Hematopoietic multipotent progenitor cell treated with erythropoietin and hydrocortisone succinate and interleukin-3 and kit ligand, for 17 days (in vitro differentiated cells): ENCODE measurements around the gene SKIC2.
"Not testable (repeated sequence)": the region's sequence is repeated elsewhere in the genome, so short reads cannot be mapped to it uniquely, and the experiment has no call there.

ENCODE experiments used
- DNase-seq: peaks from one replicate; pipeline ENCODE4 v3.0.0-alpha.2; 2015; ENCODE audit warnings: low spot score

SKIC2 gene

DNA sequence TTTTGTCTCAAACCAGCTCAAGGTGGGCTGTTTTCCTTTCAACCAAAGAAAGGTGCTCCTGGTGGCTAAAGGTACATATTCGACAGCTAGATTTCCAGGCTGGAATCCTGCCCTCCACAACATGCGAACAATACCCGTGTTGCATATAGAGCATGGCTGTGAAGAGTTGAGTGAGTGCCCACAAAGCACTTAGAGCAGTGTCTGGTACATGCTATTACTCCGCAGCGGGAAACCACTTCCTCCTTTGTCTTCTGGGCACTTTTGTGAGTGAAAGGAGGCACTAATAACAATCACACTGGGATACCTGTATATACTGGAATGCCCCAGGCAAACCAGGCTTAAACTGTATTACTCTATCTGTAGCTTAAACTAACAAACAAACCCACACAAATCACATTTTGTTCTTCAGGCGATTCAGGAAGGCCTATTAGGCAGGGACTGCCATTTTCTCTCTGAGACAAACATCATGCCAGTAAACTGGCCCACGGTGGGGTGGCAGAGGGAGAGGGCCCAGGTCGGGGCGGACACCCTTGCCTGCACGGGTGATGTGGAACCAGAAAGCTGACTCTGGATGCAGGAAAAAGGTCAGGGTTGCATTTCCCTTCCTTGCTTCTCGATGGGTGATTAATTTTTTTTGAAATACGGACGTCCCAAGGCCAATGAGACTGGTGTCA, 46.0 kb downstream of the SKIC2 start:
- DNase-seq: not testable (repeated sequence)

DNA sequence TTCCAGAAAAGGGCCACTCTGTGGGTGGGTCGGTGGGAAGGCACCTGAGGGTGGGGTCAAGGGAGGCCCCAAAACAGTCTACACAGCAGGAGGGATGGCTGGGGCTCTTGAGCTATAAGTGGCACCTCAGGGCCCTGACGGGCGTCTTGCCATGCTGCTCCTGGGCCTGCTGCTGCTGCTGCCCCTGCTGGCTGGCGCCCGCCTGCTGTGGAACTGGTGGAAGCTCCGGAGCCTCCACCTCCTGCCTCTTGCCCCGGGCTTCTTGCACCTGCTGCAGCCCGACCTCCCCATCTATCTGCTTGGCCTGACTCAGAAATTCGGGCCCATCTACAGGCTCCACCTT, 46.5 kb downstream of the SKIC2 start:
- DNase-seq: not testable (repeated sequence)

- DNase-seq: not testable (repeated sequence)
These were observed 47.1 kb downstream of the SKIC2 start for GRCh38 chr6:32005991-32006529.

DNA sequence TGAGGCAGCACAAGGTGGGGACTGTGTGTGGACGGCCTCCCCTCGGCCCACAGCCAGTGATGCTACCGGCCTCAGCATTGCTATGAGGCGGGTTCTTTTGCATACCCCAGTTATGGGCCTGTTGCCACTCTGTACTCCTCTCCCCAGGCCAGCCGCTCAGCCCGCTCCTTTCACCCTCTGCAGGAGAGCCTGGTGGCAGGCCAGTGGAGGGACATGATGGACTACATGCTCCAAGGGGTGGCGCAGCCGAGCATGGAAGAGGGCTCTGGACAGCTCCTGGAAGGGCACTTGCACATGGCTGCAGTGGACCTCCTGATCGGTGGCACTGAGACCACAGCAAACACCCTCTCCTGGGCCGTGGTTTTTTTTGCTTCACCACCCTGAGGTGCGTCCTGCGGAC, 48.1 kb downstream of the SKIC2 start:
- DNase-seq: not testable (repeated sequence)

DNA sequence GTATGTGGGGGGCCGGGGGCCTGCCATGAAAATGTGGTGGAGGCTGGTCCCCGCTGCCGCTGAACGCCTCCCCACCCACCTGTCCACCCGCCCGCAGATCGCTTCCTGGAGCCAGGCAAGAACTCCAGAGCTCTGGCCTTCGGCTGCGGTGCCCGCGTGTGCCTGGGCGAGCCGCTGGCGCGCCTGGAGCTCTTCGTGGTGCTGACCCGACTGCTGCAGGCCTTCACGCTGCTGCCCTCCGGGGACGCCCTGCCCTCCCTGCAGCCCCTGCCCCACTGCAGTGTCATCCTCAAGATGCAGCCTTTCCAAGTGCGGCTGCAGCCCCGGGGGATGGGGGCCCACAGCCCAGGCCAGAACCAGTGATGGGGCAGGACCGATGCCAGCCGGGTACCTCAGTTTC, 49.1 kb downstream of the SKIC2 start:
- DNase-seq: not testable (repeated sequence)

DNA sequence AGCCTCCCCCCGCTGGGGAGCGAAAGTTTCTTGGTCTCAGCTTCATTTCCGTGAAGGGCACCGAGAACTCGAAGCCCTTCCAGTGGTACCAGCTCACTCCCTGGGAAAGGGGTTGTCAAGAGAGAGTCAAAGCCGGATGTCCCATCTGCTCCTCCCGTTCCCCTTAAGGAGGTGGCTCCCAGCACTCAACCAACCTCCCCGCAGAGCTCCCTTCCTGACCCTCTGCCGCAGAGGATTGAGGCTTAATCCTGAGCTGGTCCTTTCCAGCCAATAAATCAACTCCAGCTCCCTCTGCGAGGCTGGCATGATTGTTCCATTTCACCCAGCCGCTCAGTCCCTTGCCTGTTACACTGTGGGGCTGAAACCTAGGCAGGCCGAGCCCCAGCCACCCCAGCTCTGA, 49.6 kb downstream of the SKIC2 start:
- DNase-seq: not testable (repeated sequence)

DNA sequence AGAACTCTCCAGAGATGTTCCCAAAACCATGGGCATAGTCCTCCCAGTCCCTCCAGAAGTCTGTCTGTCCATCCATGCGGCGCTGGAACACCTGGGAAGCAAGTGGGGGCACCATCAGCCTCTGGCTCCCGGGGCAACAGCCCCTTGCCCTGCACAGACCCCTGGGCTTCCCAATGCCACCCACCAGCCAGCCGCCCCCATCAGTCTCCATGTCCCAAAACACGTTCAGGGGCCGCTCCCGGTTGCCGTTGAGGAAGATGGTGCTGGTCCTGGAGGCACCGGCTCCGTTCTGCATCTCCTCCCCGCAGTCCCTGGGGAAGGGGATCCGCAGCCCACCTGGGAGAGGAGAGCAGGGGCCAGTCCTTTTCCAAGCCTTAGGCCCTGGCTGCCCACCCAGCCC, 50.6 kb downstream of the SKIC2 start:
- not testable (repeated sequence) for DNase-seq

- not testable (repeated sequence) for DNase-seq
These were observed 52.0 kb downstream of the SKIC2 start for GRCh38 chr6:32010856-32011530.

DNA sequence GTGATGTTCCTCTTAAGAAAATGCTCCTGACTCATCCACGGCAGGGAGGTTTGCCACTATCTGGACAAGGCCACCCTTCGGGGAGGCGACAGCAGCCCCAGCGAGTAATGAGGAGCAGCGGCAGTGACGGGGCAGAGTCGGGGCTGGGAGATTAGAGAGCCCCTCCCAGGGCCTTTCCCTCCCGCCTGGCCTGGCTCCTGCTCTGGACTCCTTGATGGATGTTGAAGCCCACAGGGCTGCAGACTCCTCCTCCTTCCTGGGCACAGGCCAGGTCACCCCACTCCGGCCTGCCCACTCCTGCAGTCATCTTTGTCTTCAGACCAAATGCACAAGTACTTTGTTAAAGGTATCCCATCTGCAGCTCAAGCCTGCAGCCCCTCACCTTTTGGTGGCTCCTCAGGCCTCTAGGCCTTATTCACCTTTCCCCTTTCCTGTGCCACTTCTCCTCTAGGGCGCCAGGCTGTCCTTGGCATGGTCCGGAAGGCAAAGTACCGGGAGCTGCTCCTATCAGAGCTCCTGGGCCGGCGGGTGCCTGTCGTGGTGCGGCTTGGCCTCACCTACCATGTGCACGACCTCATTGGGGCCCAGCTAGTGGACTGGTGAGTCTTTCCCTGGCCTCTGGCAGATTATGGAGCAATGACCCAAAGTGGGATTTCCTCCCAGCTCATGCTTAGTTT, 54.1 kb downstream of the SKIC2 start:
- peak; percentile 39 for DNase-seq

- not testable (repeated sequence) for DNase-seq
These were observed 54.8 kb downstream of the SKIC2 start for GRCh38 chr6:32013738-32014137.

GRCh38 chr6:32014547-32014946, 55.6 kb downstream of the SKIC2 start, which contains the start of gene C4B:
Gene C4B (plus strand): TSS chr6:32014795. CDS start chr6:32014846, 51 bp downstream.
- DNase-seq: not testable (repeated sequence)
